Tibial nerve (tissue), 4 donors: ENCODE results near the gene HAUS3. TPM values are rescaled to one million over a fixed set of nuclear protein-coding genes. Genes with fewer than 3 reads are reported as not detected.

ENCODE experiments used
- DNase-seq, 2 donors: peaks; one replicate each; pipeline ENCODE4 v3.0.0-alpha.2; 2019; ENCODE audit warnings: low spot score in 2 of 2
- H3K27ac ChIP-seq, 4 donors: fragments of 200-600 bp; sonication (generic) in 3 of 4; one replicate each; pipeline ENCODE4 v1.5.1; 2017 to 2019; ENCODE audit warnings: mild to moderate bottlenecking in 1 of 4
- H3K27me3 ChIP-seq, 2 donors: fragments of 200-600 bp; sonication (generic) in 1 of 2; one replicate each; pipeline versions ENCODE4 v1.5.1 to v1.6.0; 2017 to 2019
- H3K36me3 ChIP-seq, 3 donors: fragments of 200-600 bp; sonication (generic); one replicate each; pipeline ENCODE4 v1.5.1; 2018 to 2019
- H3K4me1 ChIP-seq, 4 donors: fragments of 200-600 bp; sonication (generic) in 3 of 4; one replicate each; pipeline ENCODE4 v1.5.1; 2017 to 2019
- H3K4me3 ChIP-seq, 4 donors: fragments of 200-600 bp; sonication (generic) in 3 of 4; one replicate each; pipeline ENCODE4 v1.5.1; 2017 to 2019; ENCODE audit warnings: mild to moderate bottlenecking in 1 of 4, moderate library complexity in 1 of 4
- H3K9me3 ChIP-seq, 4 donors: fragments of 200-600 bp; sonication (generic) in 3 of 4; one replicate each; pipeline ENCODE4 v1.5.1; 2017 to 2019
- EP300 ChIP-seq, 2 donors: sonication (generic); formaldehyde crosslinking; IDR thresholded peaks; one replicate each; pipeline ENCODE4 v1.6.1; 2017; ENCODE audit warnings: antibody characterized with exemption in 2 of 2, mild to moderate bottlenecking in 1 of 2
- POLR2A ChIP-seq, 2 donors: fragments of 450-650 bp; IDR thresholded peaks; one replicate each; pipeline ENCODE4 v1.6.1; 2017; ENCODE audit warnings: antibody characterized with exemption in 2 of 2, mild to moderate bottlenecking in 2 of 2, moderate library complexity in 2 of 2
- WGBS, 2 donors: methylation state at CpG; one replicate each; pipeline ENCODE4 v1.1.5; 2018; 5-methylcytosine and 5-hydroxymethylcytosine counted together
- total RNA-seq, 4 donors: library from RNA; depleted of rRNA; stranded (reverse); fragments of >200 nt; gene quantifications; one replicate each; pipeline ENCODE4 v1.1.0, GENCODE V29; 2016
- TF ChIP-seq, protein P1 (sequence below), 5 experiments: fragments of 200-600 bp in 3 of 5; fragments of 450-650 bp in 2 of 5; sonication (generic) in 3 of 5; IDR thresholded peaks; one replicate each; pipeline ENCODE4 v1.5.1; 2016 to 2019; ENCODE audit warnings: antibody characterized with exemption in 5 of 5, mild to moderate bottlenecking in 3 of 5, moderate library complexity in 2 of 5

Gene HAUS3
- total RNA-seq, 4 donors from 2014 or later, result 9.6 to 20.1 (median 17.5) TPM

DNA sequence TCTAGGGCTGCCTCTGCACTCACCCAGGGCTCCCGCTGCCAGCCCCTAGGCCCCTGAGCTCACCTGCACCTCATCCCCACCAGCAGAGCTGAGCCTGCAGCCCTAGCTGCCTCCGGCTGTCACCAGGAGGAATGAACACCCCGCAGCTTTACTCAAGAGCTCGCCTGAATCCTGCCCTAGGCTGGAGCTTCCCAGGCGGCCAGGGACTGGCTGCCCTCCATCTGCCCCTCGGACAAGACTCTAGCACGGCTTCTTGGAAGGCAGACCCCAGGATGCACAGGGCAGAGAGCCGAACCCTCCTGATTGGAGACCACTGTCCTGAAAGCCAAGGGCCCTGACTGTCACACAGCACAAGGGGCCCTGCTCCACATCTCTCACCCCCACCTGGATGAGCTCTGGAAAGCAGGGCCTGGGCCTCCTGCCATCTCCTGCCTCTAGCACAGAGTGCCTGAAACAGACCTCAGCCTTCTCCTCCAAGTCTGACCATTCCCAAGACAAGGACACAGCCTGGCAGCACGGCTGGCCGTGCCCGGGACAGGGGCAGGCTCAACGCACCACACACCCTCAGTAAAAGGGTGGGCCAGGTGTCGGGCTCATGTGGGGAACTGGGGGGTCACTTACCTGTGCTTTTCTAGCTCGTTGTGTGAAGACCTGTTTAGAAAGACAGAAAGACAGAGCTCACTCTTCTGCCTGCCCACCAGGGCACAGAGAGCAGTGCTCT is 15.6 kb upstream of the HAUS3 start:
- Histone ChIP-seq H3K27ac (peak overlapping the region; percentile 84 to 97 (median 94)), H3K4me3 (no peak overlapping the region), H3K4me1 (peaks cover 0 to 78% (median 63%) of the 10 kb centered on the region in 4 donors), H3K27me3 (no peaks in the 10 kb centered on the region), H3K9me3 (no peaks in the 10 kb centered on the region), H3K36me3 (peaks cover 0 to 40% (median 6%) of the 10 kb centered on the region in 3 donors)
- peak in 1 of 2 donors; percentile 6 for DNase-seq
- 58 to 64% methylated on average over 13 of the region's 14 CpGs for WGBS, 2 donors
- TF ChIP-seq, protein P1, sequence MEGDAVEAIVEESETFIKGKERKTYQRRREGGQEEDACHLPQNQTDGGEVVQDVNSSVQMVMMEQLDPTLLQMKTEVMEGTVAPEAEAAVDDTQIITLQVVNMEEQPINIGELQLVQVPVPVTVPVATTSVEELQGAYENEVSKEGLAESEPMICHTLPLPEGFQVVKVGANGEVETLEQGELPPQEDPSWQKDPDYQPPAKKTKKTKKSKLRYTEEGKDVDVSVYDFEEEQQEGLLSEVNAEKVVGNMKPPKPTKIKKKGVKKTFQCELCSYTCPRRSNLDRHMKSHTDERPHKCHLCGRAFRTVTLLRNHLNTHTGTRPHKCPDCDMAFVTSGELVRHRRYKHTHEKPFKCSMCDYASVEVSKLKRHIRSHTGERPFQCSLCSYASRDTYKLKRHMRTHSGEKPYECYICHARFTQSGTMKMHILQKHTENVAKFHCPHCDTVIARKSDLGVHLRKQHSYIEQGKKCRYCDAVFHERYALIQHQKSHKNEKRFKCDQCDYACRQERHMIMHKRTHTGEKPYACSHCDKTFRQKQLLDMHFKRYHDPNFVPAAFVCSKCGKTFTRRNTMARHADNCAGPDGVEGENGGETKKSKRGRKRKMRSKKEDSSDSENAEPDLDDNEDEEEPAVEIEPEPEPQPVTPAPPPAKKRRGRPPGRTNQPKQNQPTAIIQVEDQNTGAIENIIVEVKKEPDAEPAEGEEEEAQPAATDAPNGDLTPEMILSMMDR (IDR thresholded peaks at IDR 0.05), result no peak
- TF ChIP-seq EP300 (IDR thresholded peaks at IDR 0.05) (no peak), POLR2A (IDR thresholded peaks at IDR 0.05) (no peak)

DNA sequence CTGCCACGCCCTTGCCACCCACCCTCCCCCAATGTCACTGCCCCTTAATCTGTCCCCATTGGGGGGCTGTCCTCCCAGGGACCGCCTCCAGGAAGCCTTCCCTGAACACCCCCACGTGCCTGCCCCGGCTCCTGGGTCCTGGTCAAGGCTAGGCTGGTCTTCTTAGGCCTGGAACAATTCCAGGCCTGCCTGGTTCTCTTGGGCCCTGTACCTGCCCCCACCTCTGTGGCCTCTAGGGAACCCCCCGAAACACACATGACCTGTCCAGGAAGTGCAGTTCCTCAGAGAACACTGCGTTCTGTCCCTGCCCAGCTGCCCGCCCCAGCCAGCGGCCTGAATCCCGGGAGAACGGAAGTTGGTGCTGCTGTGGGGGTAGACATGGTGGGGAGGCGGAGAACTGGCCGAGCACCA is 14.9 kb upstream of the HAUS3 start:
- H3K4me3 ChIP-seq, result peak overlapping the region in 1 of 4 donors; percentile 8
- H3K4me1 ChIP-seq, result peaks cover 0 to 78% (median 63%) of the 10 kb centered on the region in 4 donors
- peak overlapping the region; percentile 84 to 97 (median 94) for H3K27ac ChIP-seq
- peak in 1 of 2 donors; percentile 34 for DNase-seq
- no peaks in the 10 kb centered on the region for H3K27me3 ChIP-seq
- 35 to 40% methylated on average over 11 to 12 of the region's 12 CpGs for WGBS, 2 donors
- no peaks in the 10 kb centered on the region for H3K9me3 ChIP-seq
- H3K36me3 ChIP-seq, result peaks cover 0 to 48% (median 6%) of the 10 kb centered on the region in 3 donors
- TF ChIP-seq EP300 (IDR thresholded peaks at IDR 0.05), result peak in 1 of 2 donors; percentile 69
- TF ChIP-seq, protein P1 (IDR thresholded peaks at IDR 0.05), result no peak

DNA sequence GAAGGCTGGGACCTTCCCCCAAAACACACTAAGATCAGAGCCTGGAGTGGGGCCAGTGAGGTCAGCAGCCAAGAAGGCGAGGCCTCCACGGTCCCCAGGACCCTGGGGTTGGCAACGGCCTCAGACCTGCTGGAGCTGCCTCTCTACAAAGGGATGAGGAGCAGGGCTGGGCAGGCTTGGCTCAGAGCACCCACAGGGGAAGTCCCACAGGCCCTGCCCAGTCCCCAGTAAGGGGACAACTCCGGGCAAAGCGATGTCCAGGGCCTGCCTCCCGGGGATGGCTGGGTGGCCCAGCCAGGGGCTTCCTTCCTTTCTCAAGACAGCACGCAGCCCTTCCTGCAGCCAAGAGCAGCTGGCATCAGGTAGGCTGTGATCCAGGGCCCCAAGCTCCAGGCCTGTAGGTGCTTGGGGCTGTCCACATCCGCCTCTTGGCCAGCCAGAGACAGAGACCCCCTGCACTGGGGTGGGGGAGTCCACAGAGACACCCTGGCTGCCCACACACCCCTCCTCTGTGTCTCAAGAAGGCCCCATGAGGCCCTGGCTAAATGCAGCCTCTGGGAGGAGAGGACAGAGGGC is 14.3 kb upstream of the HAUS3 start:
- no peaks in the 10 kb centered on the region for H3K9me3 ChIP-seq
- peak overlapping the region in 1 of 4 donors; percentile 8 for H3K4me3 ChIP-seq
- peaks cover 0 to 78% (median 63%) of the 10 kb centered on the region in 4 donors for H3K4me1 ChIP-seq
- 10 to 14% methylated on average over 8 of the region's 8 CpGs for WGBS, 2 donors
- H3K27me3 ChIP-seq, result no peaks in the 10 kb centered on the region
- peaks cover 0 to 53% (median 6%) of the 10 kb centered on the region in 3 donors for H3K36me3 ChIP-seq
- TF ChIP-seq, protein P1 (IDR thresholded peaks at IDR 0.05), result no peak
- TF ChIP-seq POLR2A (IDR thresholded peaks at IDR 0.05) (no peak), EP300 (IDR thresholded peaks at IDR 0.05) (no peak)
- peak in 1 of 2 donors; percentile 21 for DNase-seq
- H3K27ac ChIP-seq, result peak overlapping the region; percentile 84 to 97 (median 94)

DNA sequence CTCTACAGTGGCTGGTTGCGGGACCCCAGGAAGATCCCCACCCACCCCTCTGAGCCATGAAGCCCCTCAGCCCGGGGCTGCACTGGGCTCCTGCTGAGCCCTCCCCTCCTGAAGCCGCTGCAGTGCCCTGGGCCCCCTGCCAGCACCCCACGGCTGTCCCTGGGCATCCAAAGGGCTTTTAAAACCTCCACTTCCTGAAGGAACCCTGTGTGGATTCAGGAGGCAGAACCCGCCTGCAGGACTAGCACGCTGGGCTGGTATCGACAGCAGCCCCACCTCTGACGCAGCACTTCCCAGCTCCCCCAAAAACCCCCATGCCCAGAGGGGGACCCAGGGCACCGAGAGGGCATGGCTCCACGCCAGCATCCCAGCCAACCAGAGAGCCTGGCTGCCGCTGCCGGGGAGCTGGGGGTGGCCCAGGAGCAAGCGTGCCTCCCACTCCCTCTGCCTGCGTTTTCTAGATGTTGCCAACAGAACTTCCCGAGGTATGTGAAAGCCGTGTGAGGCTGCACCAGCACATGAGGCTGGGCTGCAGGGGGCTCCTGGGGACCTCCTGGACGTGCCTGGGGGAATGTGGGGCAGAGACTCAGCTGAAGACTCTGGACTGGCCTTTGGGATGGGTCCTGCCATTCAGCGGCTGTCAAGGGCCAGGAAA is 13.7 kb upstream of the HAUS3 start:
- Histone ChIP-seq H3K4me1 (peaks cover 0 to 76% (median 59%) of the 10 kb centered on the region in 4 donors), H3K36me3 (peaks cover 0 to 59% (median 6%) of the 10 kb centered on the region in 3 donors), H3K9me3 (no peaks in the 10 kb centered on the region), H3K27ac (peak overlapping the region; percentile 84 to 97 (median 94)), H3K27me3 (no peaks in the 10 kb centered on the region), H3K4me3 (peak overlapping the region in 1 of 4 donors; percentile 8)
- WGBS, 2 donors, result 25 to 42% methylated on average over 2 to 16 of the region's 18 CpGs
- TF ChIP-seq EP300 (IDR thresholded peaks at IDR 0.05) (peak in 1 of 2 donors; percentile 15), POLR2A (IDR thresholded peaks at IDR 0.05) (no peak)
- TF ChIP-seq, protein P1 (IDR thresholded peaks at IDR 0.05), result no peak
- DNase-seq, result peak; percentile 8 to 15
